Activated B cell treated with CpG ODN at 0.5 μM for 24 hours (primary cell): ENCODE results near the gene SLC1A7. TPM values are rescaled to one million over a fixed set of nuclear protein-coding genes. Genes with fewer than 3 reads are reported as not detected.
A peak's percentile ranks its signal among the peaks of the same experiment; 100 is the strongest.

ENCODE experiments used
- ATAC-seq: fragments of 200-7000 bp; cut with Tn5 transposase; one replicate; pipeline ENCODE4 v1.10.0; 2021; ENCODE audit warnings: low read depth, mild to moderate bottlenecking, moderate library complexity
- CTCF ChIA-PET: fragments of 350-600 bp; sonication (Branson Sonifier 250); formaldehyde crosslinking; loops from one replicate; lab custom pipeline; 2021; ENCODE audit warnings: antibody characterized with exemption; lab: Charles Lee
- POLR2A ChIA-PET: fragments of 350-600 bp; sonication (Branson Sonifier 250); formaldehyde crosslinking; loops from one replicate; lab custom pipeline; 2021; ENCODE audit warnings: antibody characterized with exemption; lab: Charles Lee
- DNase-seq: peaks from one replicate; pipeline ENCODE4 v3.0.0; 2022
- H3K27ac Mint-ChIP-seq: one replicate; pipeline ENCODE4 v1.8.0; 2020; ENCODE audit warnings: mixed read lengths
- H3K27me3 Mint-ChIP-seq: one replicate; pipeline ENCODE4 v1.8.0; 2021; ENCODE audit warnings: mixed read lengths
- H3K36me3 Mint-ChIP-seq: one replicate; pipeline ENCODE4 v1.8.0; 2021; ENCODE audit warnings: low read depth, mixed read lengths
- H3K4me1 Mint-ChIP-seq: one replicate; pipeline ENCODE4 v1.8.0; 2021; ENCODE audit warnings: mixed read lengths
- H3K4me3 Mint-ChIP-seq: one replicate; pipeline ENCODE4 v1.8.0; 2020; ENCODE audit warnings: mild to moderate bottlenecking, mixed read lengths
- H3K9me3 Mint-ChIP-seq: one replicate; pipeline ENCODE4 v1.8.0; 2020; ENCODE audit warnings: mixed read lengths
- CTCF ChIP-seq: fragments of 200-600 bp; IDR thresholded peaks from one replicate; pipeline ENCODE4 v1.8.0; 2022; ENCODE audit warnings: antibody characterized with exemption, mild to moderate bottlenecking
- intact Hi-C: fragments of 100-400 bp; cut with micrococcal nuclease; formaldehyde crosslinking; loops from one replicate; pipeline ENCODE4 v1.15.1; 2024
- total RNA-seq: library from RNA; stranded (reverse); gene quantifications from 2 replicates; pipeline ENCODE4 v1.2.3, GENCODE V29; 2022

The SLC1A7 gene
- total RNA-seq, 1 donor from 2014 or later, result not detected

GRCh38 chr1:53075761-53076163 is 66.7 kb downstream of the SLC1A7 start:
- TF ChIP-seq CTCF, result no peak
- H3K4me3 Mint-ChIP-seq, result no peak overlapping the region
- H3K27me3 Mint-ChIP-seq, result peaks cover 5% of the 10 kb centered on the region
- ATAC-seq, result no peak
- H3K27ac Mint-ChIP-seq, result no peak overlapping the region
- POLR2A ChIA-PET, result no interaction called here
- no peaks in the 10 kb centered on the region for H3K36me3 Mint-ChIP-seq
- H3K4me1 Mint-ChIP-seq, result no peaks in the 10 kb centered on the region
- no peak for DNase-seq
- intact Hi-C loops, result no loop called here
- CTCF ChIA-PET, result no interaction called here
- H3K9me3 Mint-ChIP-seq, result no peaks in the 10 kb centered on the region

GRCh38 chr1:53075206-53075605 is 67.2 kb downstream of the SLC1A7 start:
- H3K36me3 Mint-ChIP-seq, result no peaks in the 10 kb centered on the region
- no peak for ATAC-seq
- DNase-seq, result peak; percentile 2
- no peak overlapping the region for H3K27ac Mint-ChIP-seq
- no peak overlapping the region for H3K4me3 Mint-ChIP-seq
- peaks cover 5% of the 10 kb centered on the region for H3K27me3 Mint-ChIP-seq
- H3K4me1 Mint-ChIP-seq, result no peaks in the 10 kb centered on the region
- H3K9me3 Mint-ChIP-seq, result no peaks in the 10 kb centered on the region
- intact Hi-C loops, result no loop called here
- POLR2A ChIA-PET, result no interaction called here
- CTCF ChIA-PET, result no interaction called here
- no peak for TF ChIP-seq CTCF

GRCh38 chr1:53074313-53075154 is 67.9 kb downstream of the SLC1A7 start:
- DNase-seq, result peak; percentile 3
- ChIA-PET CTCF (no interaction called here), POLR2A (no interaction called here)

GRCh38 chr1:53073868-53074311 is 68.5 kb downstream of the SLC1A7 start:
- Mint-ChIP-seq H3K4me1 (no peaks in the 10 kb centered on the region), H3K27me3 (peaks cover 5% of the 10 kb centered on the region), H3K9me3 (no peaks in the 10 kb centered on the region), H3K27ac (no peak overlapping the region), H3K36me3 (no peaks in the 10 kb centered on the region), H3K4me3 (no peak overlapping the region)
- CTCF ChIA-PET, result no interaction called here
- intact Hi-C loops, result no loop called here
- DNase-seq (no peak), ATAC-seq (no peak)
- POLR2A ChIA-PET, result no interaction called here
- TF ChIP-seq CTCF, result no peak

More at GRCh38 chr1:53074313-53075154, 67.9 kb downstream of the SLC1A7 start:
- H3K4me3 Mint-ChIP-seq, result no peak overlapping the region
- H3K4me1 Mint-ChIP-seq, result no peaks in the 10 kb centered on the region
- no peak for ATAC-seq
- intact Hi-C loops, result no loop called here
- H3K9me3 Mint-ChIP-seq, result no peaks in the 10 kb centered on the region
- no peak for TF ChIP-seq CTCF
- H3K36me3 Mint-ChIP-seq, result no peaks in the 10 kb centered on the region
- no peak overlapping the region for H3K27ac Mint-ChIP-seq
- peaks cover 5% of the 10 kb centered on the region for H3K27me3 Mint-ChIP-seq

GRCh38 chr1:53073287-53073686 is 69.2 kb downstream of the SLC1A7 start:
- ATAC-seq, result no peak
- peaks cover 5% of the 10 kb centered on the region for H3K27me3 Mint-ChIP-seq
- intact Hi-C loops, result no loop called here
- H3K9me3 Mint-ChIP-seq, result no peaks in the 10 kb centered on the region
- TF ChIP-seq CTCF, result no peak
- H3K4me1 Mint-ChIP-seq, result no peaks in the 10 kb centered on the region
- H3K27ac Mint-ChIP-seq, result no peak overlapping the region
- ChIA-PET CTCF (no interaction called here), POLR2A (no interaction called here)
- DNase-seq, result no peak
- no peaks in the 10 kb centered on the region for H3K36me3 Mint-ChIP-seq
- no peak overlapping the region for H3K4me3 Mint-ChIP-seq
